Retinal pigment epithelial cell (primary cell): ENCODE data around the gene GPRIN3.

Experiments
- DNase-seq: peaks from one replicate; pipeline ENCODE4 v3.0.0-alpha.2; 2010; ENCODE audit warnings: low read depth
- H3K4me3 ChIP-seq: 2 replicates; pipeline ENCODE4 v1.5.1; 2011; ENCODE audit warnings: mild to moderate bottlenecking, low read length, control low read depth, moderate library complexity
- TF ChIP-seq, protein P1 (sequence below): conservative IDR thresholded peaks from 2 replicates; pipeline ENCODE4 v1.5.1; 2011; ENCODE audit warnings: low read depth, low read length, control low read depth, inconsistent platforms

Gene GPRIN3

DNA sequence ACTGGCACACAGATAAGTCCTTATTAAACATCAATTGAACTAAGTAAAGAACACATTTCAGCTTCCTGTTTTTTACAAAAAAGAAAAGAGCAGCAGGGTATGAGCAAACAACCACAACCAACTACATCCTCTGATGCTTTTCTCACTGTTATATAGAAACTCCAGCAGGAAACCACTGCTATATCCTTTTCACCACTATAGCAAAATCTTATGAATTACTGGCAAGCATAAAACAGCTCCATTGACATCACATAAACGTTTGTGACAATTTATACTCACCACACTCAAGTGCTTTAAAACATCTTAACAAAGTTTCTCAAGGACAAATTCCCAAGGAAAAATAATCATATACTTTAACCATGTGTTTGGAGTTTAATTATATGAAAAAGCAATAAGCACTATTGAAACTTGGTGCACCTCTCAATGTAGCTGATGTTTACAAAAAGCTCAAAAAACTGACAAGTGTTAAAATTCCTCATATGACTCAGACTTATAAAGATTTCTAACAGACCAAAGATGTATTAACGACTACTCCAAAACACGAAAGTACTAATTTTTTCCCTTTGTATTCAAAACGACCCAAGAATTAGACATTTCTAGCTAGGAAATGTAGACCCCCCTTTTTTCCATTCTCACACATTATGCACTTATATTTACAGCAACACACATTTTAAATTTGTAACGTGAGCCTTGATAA is 12.9 kb downstream of the GPRIN3 start:
- TF ChIP-seq, protein P1, sequence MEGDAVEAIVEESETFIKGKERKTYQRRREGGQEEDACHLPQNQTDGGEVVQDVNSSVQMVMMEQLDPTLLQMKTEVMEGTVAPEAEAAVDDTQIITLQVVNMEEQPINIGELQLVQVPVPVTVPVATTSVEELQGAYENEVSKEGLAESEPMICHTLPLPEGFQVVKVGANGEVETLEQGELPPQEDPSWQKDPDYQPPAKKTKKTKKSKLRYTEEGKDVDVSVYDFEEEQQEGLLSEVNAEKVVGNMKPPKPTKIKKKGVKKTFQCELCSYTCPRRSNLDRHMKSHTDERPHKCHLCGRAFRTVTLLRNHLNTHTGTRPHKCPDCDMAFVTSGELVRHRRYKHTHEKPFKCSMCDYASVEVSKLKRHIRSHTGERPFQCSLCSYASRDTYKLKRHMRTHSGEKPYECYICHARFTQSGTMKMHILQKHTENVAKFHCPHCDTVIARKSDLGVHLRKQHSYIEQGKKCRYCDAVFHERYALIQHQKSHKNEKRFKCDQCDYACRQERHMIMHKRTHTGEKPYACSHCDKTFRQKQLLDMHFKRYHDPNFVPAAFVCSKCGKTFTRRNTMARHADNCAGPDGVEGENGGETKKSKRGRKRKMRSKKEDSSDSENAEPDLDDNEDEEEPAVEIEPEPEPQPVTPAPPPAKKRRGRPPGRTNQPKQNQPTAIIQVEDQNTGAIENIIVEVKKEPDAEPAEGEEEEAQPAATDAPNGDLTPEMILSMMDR = no peak
- no peak overlapping the region for H3K4me3 ChIP-seq
- no peak for DNase-seq

DNA sequence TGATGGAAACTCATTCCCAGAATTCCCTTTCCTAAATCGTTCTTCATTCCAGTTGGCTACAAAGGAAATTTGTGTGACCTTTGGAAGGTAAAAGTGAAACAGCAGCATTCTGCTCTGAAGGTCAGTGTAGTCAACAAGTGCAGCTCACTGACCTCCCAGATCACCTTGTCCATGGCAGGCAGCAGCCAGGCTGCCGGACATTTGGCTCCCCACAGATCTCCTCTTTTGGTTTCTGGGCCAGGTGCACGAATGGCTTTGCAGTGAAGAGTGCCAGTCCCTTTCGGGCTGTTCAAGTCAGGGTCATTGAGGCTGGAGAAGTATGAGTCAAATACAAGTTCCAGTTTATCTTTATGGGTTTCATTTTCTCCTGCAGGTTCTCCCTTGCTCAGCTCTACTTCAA is 14.3 kb downstream of the GPRIN3 start:
- TF ChIP-seq, protein P1 = no peak
- H3K4me3 ChIP-seq = no peak overlapping the region
- no peak for DNase-seq

DNA sequence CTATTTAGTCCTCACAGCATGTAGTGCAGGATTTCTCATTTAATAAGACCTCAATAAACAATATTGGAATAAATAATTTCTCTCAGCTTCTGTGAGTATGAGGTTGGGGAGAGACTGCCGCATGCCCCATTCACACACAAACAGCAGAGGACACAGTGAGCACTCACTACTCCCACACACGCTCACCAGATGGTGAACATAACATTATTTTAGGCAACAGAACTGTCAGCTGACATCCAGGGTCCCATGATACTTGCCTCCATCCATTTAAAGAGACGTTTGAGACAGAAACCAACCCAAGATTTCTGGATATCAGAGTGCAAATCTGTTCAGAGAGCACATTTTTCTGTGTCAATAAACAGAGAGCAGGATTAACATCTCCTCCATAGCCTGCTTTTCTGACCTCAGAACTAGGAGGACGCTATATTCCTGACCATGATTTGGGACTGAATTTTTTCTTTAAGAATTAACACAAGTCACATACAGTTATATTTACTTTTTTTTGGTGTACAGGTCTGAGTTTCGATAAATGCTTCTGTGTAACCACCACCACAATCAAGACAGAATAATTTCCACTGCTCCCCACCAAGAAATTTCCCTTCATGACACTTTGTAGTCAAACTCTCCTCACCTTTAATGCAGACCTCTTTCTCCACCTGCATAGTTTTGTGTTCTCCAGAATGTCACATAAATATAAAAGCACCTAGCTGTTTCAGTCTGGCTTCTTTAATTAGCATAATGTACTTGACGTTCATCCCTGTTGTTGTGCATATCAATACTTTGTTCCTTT is 16.7 kb downstream of the GPRIN3 start:
- no peak for DNase-seq
- H3K4me3 ChIP-seq = no peak overlapping the region
- TF ChIP-seq, protein P1 = no peak

DNA sequence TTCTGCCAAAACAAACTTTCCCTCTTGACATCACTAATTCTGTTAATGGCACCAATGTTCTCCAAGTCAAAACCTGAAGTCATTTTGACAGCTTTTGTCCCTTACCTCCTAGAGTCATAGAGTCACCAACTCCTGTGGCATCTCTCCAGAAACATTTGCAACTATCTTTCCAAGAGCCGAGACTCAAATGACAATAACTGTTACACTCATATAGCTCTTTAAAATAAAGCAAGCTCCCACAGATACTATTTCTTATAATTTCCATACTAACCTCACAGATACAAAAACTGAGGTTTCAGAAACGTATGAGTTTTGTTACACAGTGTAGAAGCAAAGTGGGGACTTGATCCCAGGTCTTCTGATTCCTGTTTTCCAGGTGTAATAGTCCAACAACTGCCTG is 18.3 kb downstream of the GPRIN3 start:
- H3K4me3 ChIP-seq = no peak overlapping the region
- TF ChIP-seq, protein P1 = no peak
- DNase-seq = no peak

DNA sequence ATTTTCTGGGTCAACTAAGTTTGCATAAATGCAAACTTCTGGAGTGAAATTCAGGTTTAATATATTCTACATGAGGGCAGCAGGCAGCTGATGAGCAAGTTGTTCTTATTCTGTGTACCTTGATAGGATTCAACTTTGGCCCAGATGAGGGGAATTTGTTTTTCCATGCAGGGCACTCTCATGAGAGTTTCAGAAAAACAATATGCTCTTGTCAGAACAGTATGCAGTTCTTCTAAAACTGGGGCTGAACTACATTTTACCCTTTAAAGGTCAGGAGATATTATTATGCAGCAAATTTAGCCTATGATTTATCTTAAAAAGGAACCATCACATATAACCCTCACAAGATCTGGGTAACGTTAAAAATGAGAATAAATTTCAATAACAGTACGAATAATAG is 19.2 kb downstream of the GPRIN3 start:
- H3K4me3 ChIP-seq = no peak overlapping the region
- TF ChIP-seq, protein P1 = no peak
- DNase-seq = no peak

DNA sequence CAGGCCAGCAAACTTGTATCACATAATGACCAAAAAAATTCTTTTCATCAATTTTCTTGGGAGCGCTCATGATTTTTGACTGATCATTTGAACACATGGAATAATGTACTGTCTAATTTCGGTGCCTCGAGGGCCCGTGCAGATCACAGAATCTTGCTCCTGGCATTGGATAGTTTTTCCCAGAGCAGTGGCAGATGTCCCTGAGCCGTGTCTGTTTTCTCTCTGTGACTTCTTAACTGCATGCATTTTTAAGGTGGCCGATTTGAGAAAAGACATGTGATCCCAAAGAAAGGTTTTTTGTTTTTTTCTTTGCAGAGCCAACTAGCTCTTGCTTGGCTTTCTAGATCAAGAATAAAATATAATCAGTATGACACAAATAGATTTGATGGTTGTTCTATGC is 19.7 kb downstream of the GPRIN3 start:
- TF ChIP-seq, protein P1 = no peak
- DNase-seq = no peak
- H3K4me3 ChIP-seq = no peak overlapping the region

DNA sequence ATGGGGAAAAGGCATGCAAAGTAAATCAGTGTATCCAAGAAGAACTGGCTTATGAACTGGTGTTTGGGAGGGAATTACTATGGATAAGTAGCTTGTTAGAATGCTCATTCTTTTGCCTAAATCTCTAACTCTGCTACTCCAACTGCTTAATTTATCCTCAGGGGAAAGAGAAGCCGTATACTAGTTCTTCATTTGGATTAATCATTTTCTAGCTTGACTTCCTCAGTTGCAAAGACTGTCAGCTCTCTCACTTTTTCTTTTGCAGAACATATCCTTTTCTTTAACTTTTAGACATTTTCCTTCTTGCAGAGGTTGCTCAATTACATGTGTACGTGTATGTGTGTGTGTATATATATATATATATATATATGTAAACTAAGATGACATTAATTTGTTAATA is 21.9 kb downstream of the GPRIN3 start:
- H3K4me3 ChIP-seq = no peak overlapping the region
- TF ChIP-seq, protein P1 = no peak
- no peak for DNase-seq
